Measurements from ENCODE around the gene FMO5. TPM values are rescaled to one million over a fixed set of nuclear protein-coding genes. Genes with fewer than 3 reads are reported as not detected.

FMO5 gene
- total and polyA plus RNA-seq, 2 of the 13 experiments (the other 11 are each of a cell fraction or from before 2014, with no cell fraction given), result 48.2 to 149 TPM

DNA sequence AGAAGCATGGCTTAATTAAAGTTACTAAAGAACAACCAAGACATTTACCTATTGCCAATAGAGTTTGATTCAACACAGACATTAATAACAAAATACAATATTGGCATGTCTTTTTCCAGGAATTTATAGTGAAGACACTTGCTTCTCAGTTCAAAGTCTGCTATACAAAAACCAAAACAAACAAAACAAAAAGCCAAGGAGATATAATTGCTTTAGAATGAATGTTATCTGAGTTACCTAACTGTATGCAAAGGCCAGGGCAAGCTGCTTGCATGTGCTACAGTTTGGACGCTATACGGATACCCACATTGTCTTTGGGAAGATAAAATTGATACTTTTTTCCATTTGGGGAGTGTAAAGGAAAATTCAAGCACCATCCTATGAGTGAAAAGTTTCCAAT is 13.6 kb downstream of the FMO5 start:
- H3K27me3 ChIP-seq (ENCODE audit: control insufficient read depth in 1 of 2, insufficient read depth in 2 of 2, low read length in 2 of 2), result no peaks in the 10 kb centered on the region
- CTCF ChIA-PET (ENCODE audit: low intra/inter-chr PET ratio, low total read pairs), result interaction anchor here (1.4 kb wide), 1 partner anchor 31 kb away, joined by 6 read pairs; the partner anchor contains the start of gene CHD1L
- H3K36me3 ChIP-seq (replicated peaks in 1 of 2; ENCODE audit: control insufficient read depth in 1 of 2, insufficient read depth in 2 of 2, low read length in 2 of 2), result peaks cover 11 to 40% of the 10 kb centered on the region in 2 experiments
- FAIRE-seq (peak; percentile 66), DNase-seq (ENCODE audit: low spot score) (peak; percentile 73), ATAC-seq (peak; percentile 22; the same call in 1 of the 3 replicates)
- no peaks in the 10 kb centered on the region for H3K9me3 ChIP-seq (ENCODE audit: low read length)
- no peak overlapping the region for H2AFZ ChIP-seq (ENCODE audit: low read length)
- in situ Hi-C loops (cut with HindIII; ENCODE audit: extremely low pct_ligation_motif_present, low pct_unique_long_range_greater_than_20kb) (no loop called here), intact Hi-C loops (cut with micrococcal nuclease; ENCODE audit: unreplicated experiment) (no loop called here)
- BruUV-seq (replicated peaks), result no TSS peak
- peak overlapping the region; percentile 75 for H3K27ac ChIP-seq (ENCODE audit: extremely low read length, insufficient read depth, low read length)
- 30% methylated on average over 2 of the region's 2 CpGs for WGBS (ENCODE audit: low lambda C conversion rate)
- H3K4me2 ChIP-seq (ENCODE audit: low read depth, low read length), result peak overlapping the region; percentile 11; the same call in 1 of the 2 replicates
- H4K20me1 ChIP-seq (ENCODE audit: insufficient read depth, low read length), result no peaks in the 10 kb centered on the region
- no peak overlapping the region for H3K4me3 ChIP-seq (replicated peaks in 1 of 3; ENCODE audit: insufficient read depth in 1 of 3, low read depth in 2 of 3, low read length in 3 of 3)
- no peak overlapping the region for H3K9ac ChIP-seq (ENCODE audit: insufficient read depth, low read depth, low read length)
- H3K79me2 ChIP-seq (ENCODE audit: insufficient read depth, low read length), result peaks cover 20% of the 10 kb centered on the region
- POLR2A ChIA-PET, result interaction anchor here (1.3 to 7.6 kb wide), 7 partner anchors 10 to 43 kb away, joined by 4 to 101 read pairs (median 10); partner anchors contain the start of genes CHD1L and FMO5
- peaks cover 80% of the 10 kb centered on the region for H3K4me1 ChIP-seq (ENCODE audit: insufficient read depth, low read length)
- TF ChIP-seq AGO2 (optimal IDR thresholded peaks at IDR 0.05; ENCODE audit: low read depth, low read length) (peak; percentile 53), CEBPG (CRISPR knock-in tag; IDR thresholded peaks at IDR 0.05) (0 out of 2 replicates have a peak, but pooled peaks have one; percentile 36), RXRB (CRISPR knock-in tag; IDR thresholded peaks at IDR 0.05; ENCODE audit: borderline replicate concordance) (no peak), ZNF354B (CRISPR knock-in tag; IDR thresholded peaks at IDR 0.05) (no peak), NFIC (IDR thresholded peaks at IDR 0.05; ENCODE audit: low read length) (peak; percentile 42; the same call in 1 of the 2 replicates), NCOR1 (IDR thresholded peaks at IDR 0.05; ENCODE audit: borderline replicate concordance, low read length) (peak; percentile 74; the same call in 1 of the 2 replicates), KDM6A (CRISPR knock-in tag; IDR thresholded peaks at IDR 0.05; ENCODE audit: low read depth) (peak; percentile 24; the same call in 1 of the 2 replicates), ARID3A (IDR thresholded peaks at IDR 0.05; ENCODE audit: low read depth, low read length) (peak; percentile 53; the same call in 1 of the 2 replicates), BCL6 (CRISPR knock-in tag; IDR thresholded peaks at IDR 0.05) (peak; percentile 90), EP300 (IDR thresholded peaks at IDR 0.05; ENCODE audit: low read depth in 2 of 2, low read length in 2 of 2) (peak in 1 of 2 experiments; percentile 49; a peak in 2 of 4 replicates), EP300 (CRISPR knock-in tag; IDR thresholded peaks at IDR 0.05; ENCODE audit: borderline replicate concordance) (peak; percentile 16; the same call in 1 of the 2 replicates), ARNT2 (CRISPR knock-in tag; IDR thresholded peaks at IDR 0.05; ENCODE audit: low read depth) (0 out of 2 replicates have a peak, but pooled peaks have one; percentile 24), GATAD2A (CRISPR knock-in tag; IDR thresholded peaks at IDR 0.05) (peak; percentile 44), NCOA2 (CRISPR knock-in tag; IDR thresholded peaks at IDR 0.05) (peak; percentile 74), CREM (IDR thresholded peaks at IDR 0.05) (peak; percentile 50; the same call in 1 of the 2 replicates), CREM (CRISPR knock-in tag; IDR thresholded peaks at IDR 0.05) (no peak), SOX6 (IDR thresholded peaks at IDR 0.05) (no peak), SOX6 (CRISPR knock-in tag; IDR thresholded peaks at IDR 0.05) (peak; percentile 45; the same call in 1 of the 2 replicates), FOXP1 (IDR thresholded peaks at IDR 0.05) (no peak), FOXP1 (CRISPR knock-in tag; IDR thresholded peaks at IDR 0.05) (peak; percentile 25; the same call in 1 of the 2 replicates), ZBTB7A (CRISPR knock-in tag; IDR thresholded peaks at IDR 0.05) (no peak), ZSCAN20 (CRISPR knock-in tag; IDR thresholded peaks at IDR 0.05; ENCODE audit: borderline replicate concordance) (no peak), PPARG (CRISPR knock-in tag; conservative IDR thresholded peaks at IDR 0.05) (peak; percentile 66; the same call in 1 of the 2 replicates)
- TF ChIP-seq, protein P1, sequence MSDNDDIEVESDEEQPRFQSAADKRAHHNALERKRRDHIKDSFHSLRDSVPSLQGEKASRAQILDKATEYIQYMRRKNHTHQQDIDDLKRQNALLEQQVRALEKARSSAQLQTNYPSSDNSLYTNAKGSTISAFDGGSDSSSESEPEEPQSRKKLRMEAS (IDR thresholded peaks at IDR 0.05), result peak; percentile 54; the same call in 1 of the 2 replicates

All from HepG2 (cell line).